Skin of body (tissue), 2 donors: ENCODE measurements around the gene WDR44. TPM values are rescaled to one million over a fixed set of nuclear protein-coding genes. Genes with fewer than 3 reads are reported as not detected.
"Not testable (repeated sequence)": the region's sequence is repeated elsewhere in the genome, so short reads cannot be mapped to it uniquely, and the experiment has no call there.

Experiments used
- DNase-seq: peaks from one replicate; lab custom pipeline; 2025; lab: John Stamatoyannopoulos, UW
- total RNA-seq: library from RNA; depleted of rRNA; stranded (reverse); fragments of >200 nt; gene quantifications from one replicate; pipeline ENCODE4 v1.2.3, GENCODE V29; 2014

Gene WDR44
- total RNA-seq, 1 donor from 2014 or later: 14.0 TPM

- DNase-seq: no peak
Measured at GRCh38 chrX:118356154-118356701, 10.3 kb downstream of the WDR44 start.

- no peak for DNase-seq
Measured at GRCh38 chrX:118360429-118361125, 14.7 kb downstream of the WDR44 start.

GRCh38 chrX:118364261-118364660 is 18.4 kb downstream of the WDR44 start:
- no peak for DNase-seq

- no peak for DNase-seq
Measured at GRCh38 chrX:118367338-118367737, 21.4 kb downstream of the WDR44 start.

- no peak for DNase-seq
Measured at GRCh38 chrX:118368398-118368797, 22.5 kb downstream of the WDR44 start.

- no peak for DNase-seq
Measured at GRCh38 chrX:118370921-118371624, 25.2 kb downstream of the WDR44 start.

- DNase-seq: no peak
Measured at GRCh38 chrX:118373538-118373937, 27.6 kb downstream of the WDR44 start.

GRCh38 chrX:118383120-118383519 is 37.2 kb downstream of the WDR44 start:
- no peak for DNase-seq

GRCh38 chrX:118392716-118393115 is 46.8 kb downstream of the WDR44 start:
- DNase-seq: no peak

- DNase-seq: no peak
Measured at GRCh38 chrX:118396113-118396512, 50.2 kb downstream of the WDR44 start.

- DNase-seq: no peak
Measured at GRCh38 chrX:118418811-118419251, 72.9 kb downstream of the WDR44 start.

GRCh38 chrX:118420462-118420861 is 74.6 kb downstream of the WDR44 start:
- no peak for DNase-seq

GRCh38 chrX:118423558-118423957 is 77.7 kb downstream of the WDR44 start:
- no peak for DNase-seq

- no peak for DNase-seq
Measured at GRCh38 chrX:118432799-118433198, 86.9 kb downstream of the WDR44 start.

GRCh38 chrX:118437283-118437682 is 91.4 kb downstream of the WDR44 start:
- DNase-seq: no peak

- no peak for DNase-seq
Measured at GRCh38 chrX:118448273-118448783, 102.4 kb downstream of the WDR44 start.

GRCh38 chrX:118455013-118455412 is 109.1 kb downstream of the WDR44 start:
- DNase-seq: no peak

GRCh38 chrX:118459494-118459893 is 113.6 kb downstream of the WDR44 start:
- no peak for DNase-seq

- DNase-seq: no peak
Measured at GRCh38 chrX:118464501-118464900, 118.6 kb downstream of the WDR44 start.

- no peak for DNase-seq
Measured at GRCh38 chrX:118468122-118468521, 122.2 kb downstream of the WDR44 start.

- not testable (repeated sequence) for DNase-seq
Measured at GRCh38 chrX:118470721-118471347, 124.9 kb downstream of the WDR44 start.

GRCh38 chrX:118474586-118474985 is 128.7 kb downstream of the WDR44 start:
- no peak for DNase-seq
